ENCODE measurements around the gene CCDC171.

GRCh38 chr9:15509931-15510788, 42.7 kb upstream of the CCDC171 start:
- no peak for TF ChIP-seq CTCF (IDR thresholded peaks at IDR 0.05; ENCODE audit: low read length)
- TF ChIP-seq EZH2 (IDR thresholded peaks at IDR 0.05; ENCODE audit: borderline replicate concordance, low read length): no peak

Measured in OCI-LY1 (cell line).